CD14-positive monocyte (primary cell): ENCODE measurements around the gene SYNDIG1. TPM values are rescaled to one million over a fixed set of nuclear protein-coding genes. Genes with fewer than 3 reads are reported as not detected.
A peak's percentile ranks its signal among the peaks of the same experiment; 100 is the strongest.

Experiments used
- DNase-seq, 3 donors: peaks; one replicate each; pipeline ENCODE4 v3.0.0-alpha.2; 2011 to 2022
- H2AFZ ChIP-seq: 2 replicates; pipeline ENCODE4 v1.6.0; 2012; ENCODE audit warnings: mild to moderate bottlenecking, low read depth, low read length, inconsistent platforms; ENCODE audit not compliant: insufficient read depth, poor library complexity, severe bottlenecking
- H3K27ac ChIP-seq, 2 donors: 1 replicate in 1 of 2; 2 replicates in 1 of 2; pipeline ENCODE4 v1.5.1; 2012 to 2013; ENCODE audit warnings: low read length in 2 of 2, control low read depth in 1 of 2, inconsistent platforms in 1 of 2, low read depth in 1 of 2, mild to moderate bottlenecking in 1 of 2
- H3K27me3 ChIP-seq, 2 donors: one replicate each; pipeline versions ENCODE4 v1.6.0 to v1.6.1; 2011 to 2013; ENCODE audit warnings: low read length in 2 of 2; ENCODE audit not compliant: control insufficient read depth in 2 of 2, insufficient read depth in 2 of 2
- H3K36me3 ChIP-seq, 2 donors: replicated peaks in 1 of 2; 1 replicate in 1 of 2; 2 replicates in 1 of 2; pipeline versions ENCODE4 v1.5.1 to v1.6.1; 2012 to 2013; ENCODE audit warnings: low read length in 2 of 2, control low read depth in 1 of 2, inconsistent platforms in 1 of 2, mild to moderate bottlenecking in 1 of 2; ENCODE audit not compliant: insufficient read depth in 2 of 2, control insufficient read depth in 1 of 2
- H3K4me1 ChIP-seq, 2 donors: 1 replicate in 1 of 2; 2 replicates in 1 of 2; pipeline versions ENCODE4 v1.5.1 to v1.6.1; 2012 to 2013; ENCODE audit warnings: low read length in 2 of 2, control low read depth in 1 of 2, inconsistent platforms in 1 of 2, mild to moderate bottlenecking in 1 of 2, moderate library complexity in 1 of 2; ENCODE audit not compliant: insufficient read depth in 2 of 2, control insufficient read depth in 1 of 2
- H3K4me2 ChIP-seq: replicated peaks from 2 replicates; pipeline ENCODE3; 2012; ENCODE audit warnings: low read length, moderate library complexity, mild to moderate bottlenecking; ENCODE audit not compliant: poor library complexity, severe bottlenecking; ENCODE audit errors: extremely low read depth
- H3K4me3 ChIP-seq, 3 experiments: fragments of 200-600 bp in 1 of 3; sonication (generic) in 1 of 3; replicated peaks in 1 of 3; 1 replicate in 2 of 3; 2 replicates in 1 of 3; pipeline ENCODE4 v1.5.1; 2011 to 2013; ENCODE audit warnings: low read length in 3 of 3, mild to moderate bottlenecking in 3 of 3, control low read depth in 2 of 3, low read depth in 2 of 3, inconsistent platforms in 1 of 3, moderate library complexity in 1 of 3
- H3K79me2 ChIP-seq: 2 replicates; pipeline ENCODE4 v1.6.0; 2012; ENCODE audit warnings: mild to moderate bottlenecking, control low read depth, inconsistent platforms, low read length, moderate library complexity; ENCODE audit not compliant: insufficient read depth
- H3K9ac ChIP-seq: 2 replicates; pipeline ENCODE4 v1.6.0; 2017; ENCODE audit warnings: low read length, mild to moderate bottlenecking; ENCODE audit not compliant: insufficient read depth, poor library complexity, severe bottlenecking
- H3K9me3 ChIP-seq, 2 donors: replicated peaks in 1 of 2; 1 replicate in 1 of 2; 2 replicates in 1 of 2; pipeline versions ENCODE4 v1.5.1 to v1.6.1; 2012 to 2013; ENCODE audit warnings: low read length in 2 of 2, control low read depth in 1 of 2; ENCODE audit not compliant: control insufficient read depth in 1 of 2, insufficient read depth in 1 of 2
- H4K20me1 ChIP-seq: 2 replicates; pipeline ENCODE4 v1.6.0; 2012; ENCODE audit warnings: mild to moderate bottlenecking, low read length, control low read depth, moderate library complexity; ENCODE audit not compliant: insufficient read depth
- H3K27ac Mint-ChIP-seq, 7 donors: one replicate each; pipeline ENCODE4 v1.8.0; 2020; ENCODE audit warnings: mild to moderate bottlenecking in 7 of 7, mixed read lengths in 7 of 7, moderate library complexity in 6 of 7, inconsistent platforms in 2 of 7
- H3K27me3 Mint-ChIP-seq, 3 donors: one replicate each; pipeline ENCODE4 v1.8.0; 2021 to 2022; ENCODE audit warnings: low read depth in 3 of 3, mild to moderate bottlenecking in 3 of 3, mixed read lengths in 3 of 3, moderate library complexity in 3 of 3, inconsistent platforms in 1 of 3
- H3K36me3 Mint-ChIP-seq, 2 donors: one replicate each; pipeline ENCODE4 v1.8.0; 2020; ENCODE audit warnings: mixed read lengths in 2 of 2, inconsistent platforms in 1 of 2, mild to moderate bottlenecking in 1 of 2
- H3K4me1 Mint-ChIP-seq: one replicate; pipeline ENCODE4 v1.8.0; 2020; ENCODE audit warnings: mild to moderate bottlenecking, mixed read lengths
- H3K4me3 Mint-ChIP-seq, 2 donors: one replicate each; pipeline ENCODE4 v1.8.0; 2020; ENCODE audit warnings: mild to moderate bottlenecking in 2 of 2, mixed read lengths in 2 of 2, moderate library complexity in 1 of 2
- H3K9me3 Mint-ChIP-seq, 7 donors: one replicate each; pipeline ENCODE4 v1.8.0; 2020 to 2022; ENCODE audit warnings: mixed read lengths in 7 of 7, mild to moderate bottlenecking in 6 of 7, moderate library complexity in 6 of 7, inconsistent platforms in 2 of 7
- WGBS: methylation state at CpG from one replicate; pipeline ENCODE4 v1.1.5; 2013; ENCODE audit warnings: missing lambda C conversion rate; ENCODE audit not compliant: insufficient coverage; 5-methylcytosine and 5-hydroxymethylcytosine counted together
- intact Hi-C, 2 donors: fragments of 100-400 bp; cut with micrococcal nuclease; formaldehyde crosslinking; loops; one replicate each; pipeline versions ENCODE4 v1.15.0 to v1.15.1; 2023
- polyA plus RNA-seq, 3 donors: library from polyadenylated mRNA; depleted of rRNA in 1 of 3; unstranded in 2 of 3; stranded (reverse) in 1 of 3; fragments of 300-500 nt in 2 of 3; fragments of >200 nt in 1 of 3; fragmentation: Illumina TruSeq in 2 of 3; gene quantifications; 1 replicate in 2 of 3; 2 replicates in 1 of 3; pipeline ENCODE4 v1.2.3, GENCODE V29; 2012 to 2021
- TF ChIP-seq, protein P1 (sequence below): fragments of 200-600 bp; IDR thresholded peaks from one replicate; pipeline ENCODE4 v1.8.0; 2022; ENCODE audit warnings: antibody characterized with exemption, mild to moderate bottlenecking

The SYNDIG1 gene
- polyA plus RNA-seq, 3 donors, result not detected

DNA sequence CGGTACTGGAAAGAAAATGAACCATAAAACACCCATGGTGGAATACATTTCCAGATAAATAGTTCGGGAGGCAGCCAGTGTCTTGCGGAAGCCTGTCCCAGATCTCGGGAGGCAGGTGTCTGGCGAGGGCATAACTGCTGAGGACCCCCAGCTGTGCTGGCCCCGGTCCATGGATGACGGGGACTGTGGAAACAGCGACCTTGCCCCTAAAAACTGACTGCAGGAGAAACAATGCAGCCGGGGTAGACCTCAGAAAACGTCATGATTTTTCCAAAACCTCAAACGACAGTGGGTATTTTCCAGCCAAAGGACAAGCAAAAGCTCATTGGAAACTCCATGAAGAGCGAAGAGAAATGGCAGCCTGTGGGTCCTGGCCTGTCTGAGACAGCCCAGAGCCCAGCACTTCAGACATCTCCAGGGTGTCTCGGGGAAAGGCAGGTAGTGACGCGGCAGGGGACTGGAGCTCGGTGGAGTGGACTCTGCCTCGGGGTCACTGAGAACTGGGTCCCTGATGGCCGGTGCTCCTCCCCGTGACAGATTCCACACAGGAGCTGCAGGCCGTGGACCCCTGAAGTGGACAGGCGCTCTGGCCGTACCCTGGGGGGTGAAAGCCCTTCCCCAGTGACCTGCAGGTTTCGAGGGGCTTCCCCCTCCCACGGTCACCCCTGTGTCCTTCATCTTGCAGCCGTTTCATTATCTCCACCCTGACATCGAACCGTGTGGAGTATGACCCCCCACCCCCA, 188.6 kb downstream of the SYNDIG1 start:
- Histone ChIP-seq H3K4me2 (no peak overlapping the region), H2AFZ (no peak overlapping the region), H4K20me1 (no peaks in the 10 kb centered on the region), H3K79me2 (no peaks in the 10 kb centered on the region), H3K36me3 (no peaks in the 10 kb centered on the region), H3K9ac (no peak overlapping the region), H3K27me3 (no peaks in the 10 kb centered on the region), H3K4me1 (no peaks in the 10 kb centered on the region), H3K27ac (no peak overlapping the region), H3K9me3 (no peaks in the 10 kb centered on the region), H3K4me3 (no peak overlapping the region)
- H3K4me3 Mint-ChIP-seq, result no peak overlapping the region
- H3K27me3 Mint-ChIP-seq, result peaks cover 0 to 4% (median 2%) of the 10 kb centered on the region in 3 donors
- 95% methylated on average over 19 of the region's 27 CpGs for WGBS
- DNase-seq, result no peak
- peaks cover 2% of the 10 kb centered on the region for H3K4me1 Mint-ChIP-seq
- TF ChIP-seq, protein P1, sequence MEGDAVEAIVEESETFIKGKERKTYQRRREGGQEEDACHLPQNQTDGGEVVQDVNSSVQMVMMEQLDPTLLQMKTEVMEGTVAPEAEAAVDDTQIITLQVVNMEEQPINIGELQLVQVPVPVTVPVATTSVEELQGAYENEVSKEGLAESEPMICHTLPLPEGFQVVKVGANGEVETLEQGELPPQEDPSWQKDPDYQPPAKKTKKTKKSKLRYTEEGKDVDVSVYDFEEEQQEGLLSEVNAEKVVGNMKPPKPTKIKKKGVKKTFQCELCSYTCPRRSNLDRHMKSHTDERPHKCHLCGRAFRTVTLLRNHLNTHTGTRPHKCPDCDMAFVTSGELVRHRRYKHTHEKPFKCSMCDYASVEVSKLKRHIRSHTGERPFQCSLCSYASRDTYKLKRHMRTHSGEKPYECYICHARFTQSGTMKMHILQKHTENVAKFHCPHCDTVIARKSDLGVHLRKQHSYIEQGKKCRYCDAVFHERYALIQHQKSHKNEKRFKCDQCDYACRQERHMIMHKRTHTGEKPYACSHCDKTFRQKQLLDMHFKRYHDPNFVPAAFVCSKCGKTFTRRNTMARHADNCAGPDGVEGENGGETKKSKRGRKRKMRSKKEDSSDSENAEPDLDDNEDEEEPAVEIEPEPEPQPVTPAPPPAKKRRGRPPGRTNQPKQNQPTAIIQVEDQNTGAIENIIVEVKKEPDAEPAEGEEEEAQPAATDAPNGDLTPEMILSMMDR, result no peak
- peak overlapping the region in 1 of 7 donors; percentile 59 for H3K27ac Mint-ChIP-seq
- H3K9me3 Mint-ChIP-seq, result no peaks in the 10 kb centered on the region
- intact Hi-C loops, result no loop called here
- H3K36me3 Mint-ChIP-seq, result no peaks in the 10 kb centered on the region

DNA sequence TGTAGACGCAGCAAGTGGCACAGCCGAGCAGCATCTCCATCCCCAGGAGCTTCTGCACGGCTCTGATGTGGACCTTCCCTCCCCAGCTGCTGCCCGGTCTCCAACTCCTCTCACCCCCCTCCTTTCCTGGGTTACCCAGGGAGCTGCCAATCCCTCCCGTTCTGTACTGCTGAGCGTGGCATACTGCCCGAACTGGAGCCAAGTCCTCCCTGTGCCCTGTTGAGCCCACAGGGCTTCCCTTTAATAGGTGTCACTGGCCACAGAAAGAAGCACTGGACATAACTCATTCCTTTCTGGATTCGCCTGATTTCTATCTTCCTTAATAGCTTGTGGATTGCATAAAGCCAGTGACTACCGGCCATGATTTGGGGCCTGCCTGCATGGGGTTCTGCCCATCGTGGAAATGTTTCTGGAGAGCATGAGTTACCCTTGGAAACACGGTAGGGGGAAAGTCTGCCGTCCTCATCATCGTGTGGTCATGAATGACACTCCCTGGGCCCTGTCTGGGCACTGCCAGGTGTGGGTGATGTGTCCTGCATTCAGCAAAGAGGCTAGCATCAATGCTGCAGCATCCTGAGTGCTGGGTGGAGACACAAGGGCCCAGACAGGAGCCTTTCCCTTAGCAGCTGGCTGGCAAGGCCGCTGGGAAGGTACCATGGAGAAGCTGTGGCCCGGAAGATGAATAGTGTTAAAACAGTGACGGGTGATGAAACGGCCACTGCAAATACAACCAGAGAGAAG, 189.7 kb downstream of the SYNDIG1 start:
- peaks cover 0 to 5% (median 4%) of the 10 kb centered on the region in 3 donors for H3K27me3 Mint-ChIP-seq
- Histone ChIP-seq H3K27me3 (no peaks in the 10 kb centered on the region), H3K4me1 (no peaks in the 10 kb centered on the region), H2AFZ (no peak overlapping the region), H3K4me2 (no peak overlapping the region), H3K36me3 (no peaks in the 10 kb centered on the region), H3K27ac (no peak overlapping the region), H3K79me2 (no peaks in the 10 kb centered on the region), H4K20me1 (no peaks in the 10 kb centered on the region), H3K9ac (no peak overlapping the region), H3K9me3 (no peaks in the 10 kb centered on the region), H3K4me3 (no peak overlapping the region)
- no peaks in the 10 kb centered on the region for H3K36me3 Mint-ChIP-seq
- DNase-seq, result no peak
- TF ChIP-seq, protein P1, result no peak
- WGBS, result 90% methylated on average over 17 of the region's 17 CpGs
- no peaks in the 10 kb centered on the region for H3K9me3 Mint-ChIP-seq
- no peak overlapping the region for H3K4me3 Mint-ChIP-seq
- peak overlapping the region in 1 of 7 donors; percentile 36 for H3K27ac Mint-ChIP-seq
- peaks cover 2% of the 10 kb centered on the region for H3K4me1 Mint-ChIP-seq
- intact Hi-C loops, result no loop called here
